WTC11 (cell line): Measurements from ENCODE around the gene LIN28B. TPM values are rescaled to one million over a fixed set of nuclear protein-coding genes. Genes with fewer than 3 reads are reported as not detected.

Experiments used
- ATAC-seq: fragments of 200-7000 bp; cut with Tn5 transposase; 2 replicates; pipeline ENCODE4 v1.10.0; 2021; ENCODE audit warnings: mild to moderate bottlenecking, moderate library complexity
- CTCF ChIA-PET: fragments of 300-600 bp; sonication (Branson Sonifier 250); formaldehyde crosslinking; loops from one replicate; lab custom pipeline; 2021; ENCODE audit warnings: antibody characterized with exemption; lab: Charles Lee
- POLR2A ChIA-PET: fragments of 350-600 bp; sonication (Branson Sonifier 250); formaldehyde crosslinking; loops from one replicate; lab custom pipeline; 2021; ENCODE audit warnings: antibody characterized with exemption; lab: Charles Lee
- DNase-seq: peaks from one replicate; pipeline ENCODE4 v3.0.0; 2021; ENCODE audit warnings: low spot score
- H3K27ac Mint-ChIP-seq: 2 replicates; pipeline ENCODE4 v1.8.0; 2021; ENCODE audit warnings: mixed read lengths
- H3K27me3 Mint-ChIP-seq: 2 replicates; pipeline ENCODE4 v1.8.0; 2021; ENCODE audit warnings: low read depth, mild to moderate bottlenecking, moderate library complexity, mixed read lengths
- H3K36me3 Mint-ChIP-seq: 2 replicates; pipeline ENCODE4 v1.8.0; 2021; ENCODE audit warnings: mixed read lengths
- H3K4me1 Mint-ChIP-seq: 2 replicates; pipeline ENCODE4 v1.8.0; 2022; ENCODE audit warnings: mixed read lengths
- H3K4me3 Mint-ChIP-seq: 2 replicates; pipeline ENCODE4 v1.8.0; 2021; ENCODE audit warnings: mild to moderate bottlenecking, moderate library complexity, mixed read lengths
- H3K9me3 Mint-ChIP-seq: 2 replicates; pipeline ENCODE4 v1.8.0; 2021; ENCODE audit warnings: mixed read lengths
- AR ChIP-seq: fragments of 250-450 bp; sonication (Bioruptor Pico); IDR thresholded peaks from 2 replicates; pipeline ENCODE4 v1.9.0; 2021; ENCODE audit warnings: mild to moderate bottlenecking
- CREM ChIP-seq: sonication (generic); formaldehyde crosslinking; IDR thresholded peaks from 2 replicates; pipeline ENCODE4 v1.8.1; 2022; ENCODE audit warnings: mild to moderate bottlenecking, missing genetic modification reagents, moderate library complexity
- ETV6 ChIP-seq: sonication (generic); formaldehyde crosslinking; IDR thresholded peaks from 2 replicates; pipeline ENCODE4 v1.8.1; 2022; ENCODE audit warnings: mild to moderate bottlenecking, missing genetic modification reagents
- FOXP1 ChIP-seq: sonication (generic); formaldehyde crosslinking; IDR thresholded peaks from 2 replicates; pipeline ENCODE4 v1.8.0; 2022; ENCODE audit warnings: missing genetic modification reagents, mild to moderate bottlenecking, moderate library complexity, borderline replicate concordance
- FOXP4 ChIP-seq: sonication (generic); formaldehyde crosslinking; IDR thresholded peaks from 2 replicates; pipeline ENCODE4 v1.8.0; 2022; ENCODE audit warnings: mild to moderate bottlenecking, missing genetic modification reagents
- HMGA2 ChIP-seq: fragments of 250-450 bp; sonication (Bioruptor Pico); IDR thresholded peaks from 2 replicates; pipeline ENCODE4 v1.4.0; 2021; ENCODE audit warnings: mild to moderate bottlenecking, moderate library complexity
- HMGXB4 ChIP-seq: sonication (generic); formaldehyde crosslinking; IDR thresholded peaks from 2 replicates; pipeline ENCODE4 v1.8.1; 2023; ENCODE audit warnings: mild to moderate bottlenecking, moderate library complexity, missing genetic modification reagents
- KAT7 ChIP-seq: sonication (generic); formaldehyde crosslinking; IDR thresholded peaks from 2 replicates; pipeline ENCODE4 v1.8.1; 2023; ENCODE audit warnings: missing genetic modification reagents, mild to moderate bottlenecking, borderline replicate concordance
- OVOL2 ChIP-seq: fragments of 250-450 bp; sonication (Bioruptor Pico); IDR thresholded peaks from 2 replicates; pipeline ENCODE4 v1.9.0; 2021; ENCODE audit warnings: mild to moderate bottlenecking, borderline replicate concordance
- PREB ChIP-seq: sonication (generic); formaldehyde crosslinking; IDR thresholded peaks from 2 replicates; pipeline ENCODE4 v1.8.1; 2022; ENCODE audit warnings: mild to moderate bottlenecking, missing genetic modification reagents, moderate library complexity, borderline replicate concordance
- USF1 ChIP-seq: sonication (generic); formaldehyde crosslinking; IDR thresholded peaks from 2 replicates; pipeline ENCODE4 v1.8.0; 2022; ENCODE audit warnings: mild to moderate bottlenecking, missing genetic modification reagents
- ZBTB43 ChIP-seq: sonication (generic); formaldehyde crosslinking; IDR thresholded peaks from 2 replicates; pipeline ENCODE4 v1.8.1; 2023; ENCODE audit warnings: mild to moderate bottlenecking, missing genetic modification reagents
- ZNF416 ChIP-seq: fragments of 250-450 bp; sonication (Bioruptor Pico); IDR thresholded peaks from 2 replicates; pipeline ENCODE4 v1.9.0; 2021; ENCODE audit warnings: mild to moderate bottlenecking, inconsistent platforms
- ZNF423 ChIP-seq: fragments of 250-450 bp; sonication (Bioruptor Pico); IDR thresholded peaks from 2 replicates; pipeline ENCODE4 v2.1.2; 2022; ENCODE audit warnings: mild to moderate bottlenecking, moderate library complexity
- ZNF532 ChIP-seq: fragments of 250-450 bp; sonication (Bioruptor Pico); IDR thresholded peaks from 2 replicates; pipeline ENCODE4 v1.9.0; 2021; ENCODE audit warnings: mild to moderate bottlenecking, borderline replicate concordance
- ZNF671 ChIP-seq: fragments of 250-450 bp; sonication (Bioruptor Pico); IDR thresholded peaks from 2 replicates; pipeline ENCODE4 v1.8.0; 2021; ENCODE audit warnings: mild to moderate bottlenecking
- total RNA-seq: library from RNA; stranded (reverse); gene quantifications from 3 replicates; pipeline ENCODE4 v1.2.3, GENCODE V29; 2021

LIN28B gene
- total RNA-seq, 1 experiment from 2014 or later, result 73.4 TPM

- TF ChIP-seq AR (CRISPR knock-in tag), result no peak
- no peak for TF ChIP-seq OVOL2 (CRISPR knock-in tag)
Observed at GRCh38 chr6:105099371-105099770, 142.5 kb downstream of the LIN28B start (continued).

- Mint-ChIP-seq H3K27ac (no peak overlapping the region), H3K4me3 (no peak overlapping the region), H3K27me3 (no peaks in the 10 kb centered on the region), H3K36me3 (no peaks in the 10 kb centered on the region), H3K4me1 (no peaks in the 10 kb centered on the region), H3K9me3 (no peaks in the 10 kb centered on the region)
- ChIA-PET POLR2A (no interaction called here), CTCF (interaction anchor here (0.5 kb wide), 1 partner anchor 104 kb away, joined by 6 read pairs; no protein-coding TSS in a partner anchor)
- ATAC-seq (no peak), DNase-seq (no peak)
- no peak for TF ChIP-seq HMGXB4 (CRISPR knock-in tag)
- no peak for TF ChIP-seq ZNF416 (CRISPR knock-in tag)
Observed at GRCh38 chr6:105102186-105102585, 145.3 kb downstream of the LIN28B start.

GRCh38 chr6:105105094-105105493 lies 148.2 kb downstream of the LIN28B start:
- ChIA-PET POLR2A (no interaction called here), CTCF (interaction anchor here (0.9 kb wide), 1 partner anchor 17 kb away, joined by 5 read pairs; no protein-coding TSS in a partner anchor)
- H3K36me3 Mint-ChIP-seq, result no peaks in the 10 kb centered on the region
- H3K27ac Mint-ChIP-seq, result no peak overlapping the region
- no peak for DNase-seq
- H3K27me3 Mint-ChIP-seq, result no peaks in the 10 kb centered on the region
- ATAC-seq, result no peak
- no peaks in the 10 kb centered on the region for H3K9me3 Mint-ChIP-seq
- no peaks in the 10 kb centered on the region for H3K4me1 Mint-ChIP-seq
- H3K4me3 Mint-ChIP-seq, result no peak overlapping the region
- TF ChIP-seq ZBTB43 (CRISPR knock-in tag) (no peak), ZNF671 (CRISPR knock-in tag) (no peak), FOXP4 (no peak), HMGA2 (CRISPR knock-in tag) (no peak), ZNF423 (no peak), KAT7 (CRISPR knock-in tag) (no peak), FOXP1 (CRISPR knock-in tag) (no peak), USF1 (CRISPR knock-in tag) (no peak), PREB (CRISPR knock-in tag) (no peak), CREM (CRISPR knock-in tag) (no peak), ETV6 (CRISPR knock-in tag) (no peak), ZNF532 (CRISPR knock-in tag) (no peak)
